GM13977 (cell line): ENCODE results near the gene FRMD4B.

Experiments
- DNase-seq: peaks from one replicate; pipeline ENCODE4 v3.0.0; 2012; ENCODE audit warnings: low spot score
- CTCF ChIP-seq: IDR thresholded peaks from 2 replicates; pipeline ENCODE4 v1.5.1; 2012; ENCODE audit warnings: mild to moderate bottlenecking, control low read depth; ENCODE audit not compliant: insufficient read depth; ENCODE audit errors: extremely low read depth, missing control alignments
- in situ Hi-C: fragments of 300-500 bp; cut with MboI; formaldehyde crosslinking; loops from one replicate; pipeline ENCODE4 v1.12.0; 2022; ENCODE audit warnings: low sequenced_read_pairs, low pct_unique_long_range_greater_than_20kb, mixed read lengths, inconsistent platforms; ENCODE audit not compliant: unreplicated experiment

The FRMD4B gene

DNA sequence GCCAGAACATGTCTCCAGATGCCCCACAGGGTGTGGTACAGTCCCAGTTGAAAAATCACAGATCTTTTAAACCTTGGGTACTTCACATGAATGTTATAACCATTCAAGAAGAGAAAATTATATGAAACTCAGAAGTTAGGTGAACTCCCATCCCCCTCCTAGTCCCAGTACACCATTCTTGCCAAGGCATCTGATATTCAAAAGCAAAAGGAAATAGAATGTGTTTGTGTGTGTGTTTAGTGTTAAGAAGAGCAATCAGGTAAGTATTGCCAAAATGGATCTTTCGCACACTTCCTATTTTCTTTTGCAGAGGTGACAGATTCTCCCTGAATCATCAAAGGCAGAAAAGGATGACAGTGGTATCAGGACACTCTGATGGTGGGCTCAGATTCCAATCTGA lies 219.4 kb downstream of the FRMD4B start:
- no peak for TF ChIP-seq CTCF
- in situ Hi-C loops, result loop anchor here (10.0 to 25.0 kb wide), 2 partner anchors 138 to 496 kb away; no protein-coding TSS in a partner anchor
- no peak for DNase-seq

- in situ Hi-C loops, result loop anchor here (10.0 to 25.0 kb wide), 2 partner anchors 139 to 497 kb away; no protein-coding TSS in a partner anchor
- DNase-seq, result no peak
- no peak for TF ChIP-seq CTCF
Measured at GRCh38 chr3:69165744-69166143, 220.1 kb downstream of the FRMD4B start.

DNA sequence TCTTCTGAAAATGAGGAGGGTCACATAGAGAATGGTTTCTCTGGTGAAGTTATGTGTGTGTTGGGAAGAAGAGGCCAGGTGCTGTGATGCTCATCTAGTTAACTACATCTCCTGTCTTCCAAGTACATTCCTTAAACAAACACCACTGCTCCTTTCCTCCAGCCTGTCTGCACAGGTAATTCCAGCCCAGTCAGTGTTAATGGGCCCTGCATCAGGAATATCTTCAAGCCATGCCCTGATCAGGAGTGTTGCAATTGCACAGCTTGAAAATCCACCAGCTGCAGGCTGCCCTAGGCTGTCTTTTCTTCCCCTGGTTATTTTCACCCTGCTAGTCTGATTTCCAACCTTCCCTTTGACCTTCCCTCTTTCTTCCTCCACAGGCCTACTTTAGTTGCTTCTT lies 221.6 kb downstream of the FRMD4B start:
- no peak for DNase-seq
- no peak for TF ChIP-seq CTCF
- in situ Hi-C loops, result loop anchor here (10.0 to 25.0 kb wide), 2 partner anchors 141 to 498 kb away; no protein-coding TSS in a partner anchor

DNA sequence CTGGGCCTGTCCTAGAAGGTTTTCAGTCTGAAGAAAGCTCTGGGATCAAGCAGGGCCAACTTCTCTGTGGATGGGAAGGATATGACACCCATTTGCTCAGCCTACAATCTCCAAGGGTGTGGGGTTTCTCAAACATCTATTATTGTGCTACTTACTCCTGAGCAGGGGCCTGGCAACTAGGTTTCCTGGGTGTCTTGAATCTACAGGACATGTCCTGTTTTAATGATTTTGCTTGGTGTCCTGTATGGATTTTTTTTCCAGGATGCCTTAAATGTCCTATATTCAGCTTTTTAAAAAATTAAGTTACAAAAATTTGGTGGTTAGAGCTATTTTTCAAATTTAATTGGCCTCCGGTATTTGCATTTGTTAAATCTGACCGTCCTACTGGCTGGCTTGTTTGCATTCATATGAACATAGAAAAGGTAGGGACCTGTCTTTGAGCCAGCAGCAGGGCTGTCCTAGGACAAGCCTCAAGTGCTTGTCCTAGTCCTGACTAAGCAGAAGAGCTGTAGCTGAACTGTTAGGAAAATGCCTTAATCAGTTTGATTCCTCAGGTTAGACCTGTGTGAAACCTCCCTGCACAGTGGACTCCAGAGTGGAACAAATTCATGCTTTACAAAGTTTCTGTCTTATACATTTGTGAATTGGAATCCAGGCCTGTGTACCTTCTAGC lies 223.4 kb downstream of the FRMD4B start:
- no peak for TF ChIP-seq CTCF
- in situ Hi-C loops, result loop anchor here (10.0 to 25.0 kb wide), 2 partner anchors 142 to 500 kb away; no protein-coding TSS in a partner anchor
- no peak for DNase-seq

- DNase-seq, result peak; percentile 62
Measured at GRCh38 chr3:69161587-69162307, 224.1 kb downstream of the FRMD4B start.

More at GRCh38 chr3:69161587-69162307, 224.1 kb downstream of the FRMD4B start:
- in situ Hi-C loops, result loop anchor here (10.0 to 25.0 kb wide), 2 partner anchors 143 to 501 kb away; no protein-coding TSS in a partner anchor
- peak; percentile 88 for TF ChIP-seq CTCF
